HL-60 (cell line): Measurements from ENCODE around the gene HMGB1.

Experiments
- DNase-seq, 2 experiments: peaks; one replicate each; pipeline ENCODE4 v3.0.0-alpha.2; 2010 to 2020; ENCODE audit warnings: low read depth in 1 of 2, low spot score in 1 of 2
- H3K27ac ChIP-seq: fragments of 250-450 bp; sonication (Bioruptor Pico); replicated peaks from 2 replicates; pipeline ENCODE4 v1.5.1; 2020; ENCODE audit warnings: mild to moderate bottlenecking, moderate library complexity
- H3K27me3 ChIP-seq: fragments of 250-450 bp; sonication (Bioruptor Pico); 2 replicates; pipeline ENCODE4 v1.5.1; 2021; ENCODE audit warnings: mild to moderate bottlenecking, moderate library complexity; ENCODE audit not compliant: insufficient read depth, poor library complexity, severe bottlenecking
- H3K4me3 ChIP-seq: replicated peaks from 2 replicates; pipeline ENCODE4 v1.5.1; 2011; ENCODE audit warnings: mild to moderate bottlenecking, control low read depth, low read length; ENCODE audit not compliant: insufficient read depth
- GABPA ChIP-seq: IDR thresholded peaks from 2 replicates; pipeline ENCODE4 v1.6.1; 2012; ENCODE audit warnings: low read depth
- POLR2AphosphoS5 ChIP-seq: IDR thresholded peaks from 2 replicates; pipeline ENCODE4 v1.6.1; 2012; ENCODE audit warnings: low read depth
- SPI1 ChIP-seq: IDR thresholded peaks from 2 replicates; pipeline ENCODE4 v1.6.1; 2012; ENCODE audit warnings: low read depth, mild to moderate bottlenecking, borderline replicate concordance
- TF ChIP-seq, protein P1 (sequence below): IDR thresholded peaks from 2 replicates; pipeline ENCODE4 v1.6.1; 2012; ENCODE audit warnings: low read depth; ENCODE audit not compliant: insufficient replicate concordance
- TF ChIP-seq, protein P2 (sequence below): IDR thresholded peaks from one replicate; pipeline ENCODE4 v1.5.1; 2011; ENCODE audit warnings: low read length, control low read depth, inconsistent platforms; ENCODE audit not compliant: insufficient read depth

The HMGB1 gene

GRCh38 chr13:30437177-30437576 lies 28.6 kb downstream of the HMGB1 start:
- TF ChIP-seq SPI1: no peak
- TF ChIP-seq GABPA: no peak
- TF ChIP-seq, protein P1, sequence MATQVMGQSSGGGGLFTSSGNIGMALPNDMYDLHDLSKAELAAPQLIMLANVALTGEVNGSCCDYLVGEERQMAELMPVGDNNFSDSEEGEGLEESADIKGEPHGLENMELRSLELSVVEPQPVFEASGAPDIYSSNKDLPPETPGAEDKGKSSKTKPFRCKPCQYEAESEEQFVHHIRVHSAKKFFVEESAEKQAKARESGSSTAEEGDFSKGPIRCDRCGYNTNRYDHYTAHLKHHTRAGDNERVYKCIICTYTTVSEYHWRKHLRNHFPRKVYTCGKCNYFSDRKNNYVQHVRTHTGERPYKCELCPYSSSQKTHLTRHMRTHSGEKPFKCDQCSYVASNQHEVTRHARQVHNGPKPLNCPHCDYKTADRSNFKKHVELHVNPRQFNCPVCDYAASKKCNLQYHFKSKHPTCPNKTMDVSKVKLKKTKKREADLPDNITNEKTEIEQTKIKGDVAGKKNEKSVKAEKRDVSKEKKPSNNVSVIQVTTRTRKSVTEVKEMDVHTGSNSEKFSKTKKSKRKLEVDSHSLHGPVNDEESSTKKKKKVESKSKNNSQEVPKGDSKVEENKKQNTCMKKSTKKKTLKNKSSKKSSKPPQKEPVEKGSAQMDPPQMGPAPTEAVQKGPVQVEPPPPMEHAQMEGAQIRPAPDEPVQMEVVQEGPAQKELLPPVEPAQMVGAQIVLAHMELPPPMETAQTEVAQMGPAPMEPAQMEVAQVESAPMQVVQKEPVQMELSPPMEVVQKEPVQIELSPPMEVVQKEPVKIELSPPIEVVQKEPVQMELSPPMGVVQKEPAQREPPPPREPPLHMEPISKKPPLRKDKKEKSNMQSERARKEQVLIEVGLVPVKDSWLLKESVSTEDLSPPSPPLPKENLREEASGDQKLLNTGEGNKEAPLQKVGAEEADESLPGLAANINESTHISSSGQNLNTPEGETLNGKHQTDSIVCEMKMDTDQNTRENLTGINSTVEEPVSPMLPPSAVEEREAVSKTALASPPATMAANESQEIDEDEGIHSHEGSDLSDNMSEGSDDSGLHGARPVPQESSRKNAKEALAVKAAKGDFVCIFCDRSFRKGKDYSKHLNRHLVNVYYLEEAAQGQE: no peak
- no peak for TF ChIP-seq POLR2AphosphoS5
- TF ChIP-seq, protein P2, sequence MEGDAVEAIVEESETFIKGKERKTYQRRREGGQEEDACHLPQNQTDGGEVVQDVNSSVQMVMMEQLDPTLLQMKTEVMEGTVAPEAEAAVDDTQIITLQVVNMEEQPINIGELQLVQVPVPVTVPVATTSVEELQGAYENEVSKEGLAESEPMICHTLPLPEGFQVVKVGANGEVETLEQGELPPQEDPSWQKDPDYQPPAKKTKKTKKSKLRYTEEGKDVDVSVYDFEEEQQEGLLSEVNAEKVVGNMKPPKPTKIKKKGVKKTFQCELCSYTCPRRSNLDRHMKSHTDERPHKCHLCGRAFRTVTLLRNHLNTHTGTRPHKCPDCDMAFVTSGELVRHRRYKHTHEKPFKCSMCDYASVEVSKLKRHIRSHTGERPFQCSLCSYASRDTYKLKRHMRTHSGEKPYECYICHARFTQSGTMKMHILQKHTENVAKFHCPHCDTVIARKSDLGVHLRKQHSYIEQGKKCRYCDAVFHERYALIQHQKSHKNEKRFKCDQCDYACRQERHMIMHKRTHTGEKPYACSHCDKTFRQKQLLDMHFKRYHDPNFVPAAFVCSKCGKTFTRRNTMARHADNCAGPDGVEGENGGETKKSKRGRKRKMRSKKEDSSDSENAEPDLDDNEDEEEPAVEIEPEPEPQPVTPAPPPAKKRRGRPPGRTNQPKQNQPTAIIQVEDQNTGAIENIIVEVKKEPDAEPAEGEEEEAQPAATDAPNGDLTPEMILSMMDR: no peak
- Histone ChIP-seq H3K27ac (no peak overlapping the region), H3K4me3 (no peak overlapping the region), H3K27me3 (no peaks in the 10 kb centered on the region)
- DNase-seq: no peak

GRCh38 chr13:30435911-30436451 lies 29.8 kb downstream of the HMGB1 start:
- no peaks in the 10 kb centered on the region for H3K27me3 ChIP-seq
- H3K27ac ChIP-seq: no peak overlapping the region
- TF ChIP-seq POLR2AphosphoS5 (no peak), SPI1 (no peak), GABPA (no peak)
- TF ChIP-seq, protein P1: no peak
- TF ChIP-seq, protein P2: no peak
- no peak overlapping the region for H3K4me3 ChIP-seq
- DNase-seq: no peak

DNA sequence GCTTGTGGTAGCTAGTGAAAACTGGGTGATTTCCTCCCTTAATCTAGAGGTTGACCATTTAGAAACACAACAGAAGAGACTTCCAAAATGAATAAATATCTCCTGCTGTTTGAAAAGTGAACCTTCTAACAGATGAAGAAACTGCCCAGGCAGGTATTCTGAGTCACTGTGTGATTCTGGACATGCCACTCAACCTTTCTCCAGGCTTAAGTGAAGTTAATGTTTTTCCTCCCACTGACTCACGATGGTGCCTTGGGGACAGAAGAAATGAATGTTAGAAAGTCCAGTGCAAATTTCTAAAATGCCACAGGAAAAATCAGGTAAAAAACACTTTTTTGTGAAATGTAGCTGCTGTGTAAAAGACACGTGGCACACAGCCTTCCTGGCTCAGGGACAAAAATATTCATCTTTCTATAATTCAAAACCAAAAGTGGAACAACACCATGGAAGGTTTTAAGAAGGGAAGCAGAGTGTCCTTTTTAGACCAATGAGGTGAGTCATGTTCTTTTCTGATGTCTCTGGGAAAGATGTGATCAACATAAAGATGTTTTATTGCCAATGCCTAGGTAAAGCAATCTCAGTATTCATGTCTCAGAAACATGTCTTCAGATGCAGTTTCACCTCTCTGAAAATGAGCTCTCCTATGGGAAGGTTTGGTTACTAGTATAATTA lies 34.3 kb downstream of the HMGB1 start:
- no peak for TF ChIP-seq GABPA
- Histone ChIP-seq H3K27ac (no peak overlapping the region), H3K27me3 (no peaks in the 10 kb centered on the region), H3K4me3 (no peak overlapping the region)
- DNase-seq: no peak

DNA sequence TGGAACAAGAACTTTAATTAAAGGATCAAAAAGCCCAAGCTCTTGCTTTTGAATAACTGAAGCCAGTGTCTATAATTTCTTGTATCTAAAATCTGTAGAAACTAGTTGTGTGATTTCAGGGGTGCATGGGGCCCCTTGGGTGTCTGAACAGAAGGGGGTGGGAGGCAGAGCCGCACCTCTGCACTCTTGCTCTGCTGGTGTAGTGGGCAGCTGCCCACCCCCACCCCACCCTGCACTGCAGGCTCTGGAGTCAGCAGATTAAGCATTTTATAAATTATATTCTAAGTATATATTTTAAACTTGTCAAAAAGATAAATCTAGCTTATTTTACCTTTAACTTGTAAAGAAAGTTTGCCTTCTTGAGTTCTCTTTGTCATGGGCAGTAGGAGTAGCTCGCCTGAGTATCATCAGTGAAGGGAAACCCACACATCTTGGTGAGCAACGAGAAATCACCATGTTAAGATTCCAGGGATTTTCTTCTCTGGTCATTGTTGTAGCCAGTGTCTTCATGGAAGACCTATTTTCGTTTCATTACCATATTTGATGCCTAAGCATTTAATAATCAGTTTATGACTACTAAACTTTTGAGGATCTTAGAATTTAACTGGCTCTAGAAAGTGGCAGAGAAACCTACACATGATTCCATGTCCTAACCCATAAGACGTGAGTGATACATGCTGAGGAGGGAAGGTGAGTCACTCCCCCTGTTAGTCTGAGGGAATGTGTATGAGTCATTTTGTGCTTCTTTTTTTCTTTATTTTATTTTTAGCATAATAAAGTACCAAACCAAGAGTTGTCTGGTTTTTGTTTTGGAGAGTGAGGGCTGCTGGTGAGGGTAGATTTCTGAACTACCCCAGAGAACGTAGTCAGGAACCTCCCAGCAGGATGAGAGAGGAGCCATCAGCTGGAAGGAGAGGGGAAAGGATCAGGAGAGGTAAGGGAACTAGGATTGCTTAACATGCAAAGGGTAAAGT lies 35.7 kb downstream of the HMGB1 start:
- Histone ChIP-seq H3K4me3 (no peak overlapping the region), H3K27ac (no peak overlapping the region), H3K27me3 (no peaks in the 10 kb centered on the region)
- DNase-seq: no peak
- TF ChIP-seq POLR2AphosphoS5 (no peak), GABPA (no peak), SPI1 (no peak)
- TF ChIP-seq, protein P2: no peak
- TF ChIP-seq, protein P1: no peak
